Activated CD4-positive, alpha-beta T cell treated with anti-CD3 and anti-CD28 coated beads for 24 hours (primary cell): ENCODE measurements around the gene PRKAG1.
A peak's percentile ranks its signal among the peaks of the same experiment; 100 is the strongest.

Experiments used
- DNase-seq, 2 donors: peaks; one replicate each; pipeline ENCODE4 v3.0.0-alpha.2; 2020; ENCODE audit warnings: low read depth in 2 of 2

The PRKAG1 gene

GRCh38 chr12:48966177-48966895, 52.2 kb downstream of the PRKAG1 start:
- no peak for DNase-seq

GRCh38 chr12:48965298-48965838, 53.2 kb downstream of the PRKAG1 start:
- DNase-seq = no peak

- no peak for DNase-seq
Measured at GRCh38 chr12:48961801-48962200, 56.8 kb downstream of the PRKAG1 start.

GRCh38 chr12:48961331-48961730, 57.2 kb downstream of the PRKAG1 start:
- DNase-seq = no peak

GRCh38 chr12:48960834-48961233, 57.7 kb downstream of the PRKAG1 start:
- no peak for DNase-seq

DNA sequence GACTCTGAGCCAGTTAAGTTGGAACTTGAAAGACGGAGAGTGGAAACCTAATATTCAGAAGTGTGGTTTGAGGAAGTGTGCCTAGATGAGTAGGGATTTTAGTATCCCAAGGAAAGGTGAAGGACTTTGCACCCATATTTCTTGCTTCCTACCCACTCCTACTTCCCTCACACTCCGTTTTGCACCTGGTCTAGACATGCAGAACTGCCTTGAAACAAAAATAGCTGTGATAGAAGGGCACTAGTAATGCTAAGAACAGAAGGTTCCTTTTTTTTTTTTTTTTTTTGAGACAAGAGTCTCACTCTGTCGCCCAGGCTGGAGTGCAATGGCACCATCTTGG, 60.6 kb downstream of the PRKAG1 start:
- DNase-seq = no peak

DNA sequence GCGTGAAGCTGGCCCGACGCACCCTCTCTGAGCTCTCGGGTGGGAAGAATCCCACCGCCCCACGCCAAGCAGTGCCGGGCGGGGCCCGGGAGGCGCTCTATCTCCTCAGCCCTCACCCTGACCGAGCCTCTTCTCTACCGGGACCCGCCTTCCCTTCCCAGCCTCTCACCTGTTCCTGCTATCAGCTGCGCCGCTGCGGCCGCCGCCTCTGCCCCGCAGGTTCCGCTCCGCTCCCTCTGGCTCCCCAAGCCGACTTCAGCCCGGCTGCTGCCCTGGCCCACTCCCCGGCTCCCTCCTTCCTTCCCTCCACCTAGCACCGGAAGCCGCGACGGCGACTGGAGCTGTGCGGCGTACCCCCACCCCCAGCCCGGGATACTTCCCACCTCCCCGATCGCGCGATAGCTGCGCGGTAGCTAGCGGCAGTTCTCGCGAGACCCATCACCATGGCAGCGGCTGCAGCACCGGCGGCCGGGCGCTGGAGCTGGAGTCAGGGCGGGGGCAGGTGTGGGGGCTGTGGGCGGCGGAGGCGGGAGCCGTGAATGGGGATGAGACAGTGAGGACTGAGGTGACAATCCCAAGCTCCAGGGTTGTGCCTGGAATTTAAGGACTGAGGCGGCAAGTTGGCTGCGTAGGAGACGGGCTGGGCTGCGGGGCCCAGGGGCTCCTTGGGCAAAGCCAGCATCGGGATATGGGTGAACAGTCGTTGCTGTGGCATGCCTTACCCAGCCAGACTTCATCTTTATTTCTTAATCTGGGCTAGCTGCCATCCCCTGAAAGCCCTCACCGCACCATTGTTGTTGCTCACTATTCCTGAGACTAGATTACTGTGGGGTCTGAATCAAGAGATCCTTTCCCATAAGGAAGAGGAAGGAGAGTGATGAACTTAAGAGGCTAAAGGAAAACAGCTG, 61.2 kb downstream of the PRKAG1 start, which contains the start of gene ARF3:
TSS of gene ARF3 (minus strand) at position 347 of the 908 bp plus-strand sequence. CDS start 16,392 bp downstream, outside the sequence.
- DNase-seq = peak; percentile 88 to 89

GRCh38 chr12:48956279-48957140, 62.1 kb downstream of the PRKAG1 start:
- DNase-seq = no peak

- no peak for DNase-seq
Measured at GRCh38 chr12:48954841-48955501, 63.6 kb downstream of the PRKAG1 start.

DNA sequence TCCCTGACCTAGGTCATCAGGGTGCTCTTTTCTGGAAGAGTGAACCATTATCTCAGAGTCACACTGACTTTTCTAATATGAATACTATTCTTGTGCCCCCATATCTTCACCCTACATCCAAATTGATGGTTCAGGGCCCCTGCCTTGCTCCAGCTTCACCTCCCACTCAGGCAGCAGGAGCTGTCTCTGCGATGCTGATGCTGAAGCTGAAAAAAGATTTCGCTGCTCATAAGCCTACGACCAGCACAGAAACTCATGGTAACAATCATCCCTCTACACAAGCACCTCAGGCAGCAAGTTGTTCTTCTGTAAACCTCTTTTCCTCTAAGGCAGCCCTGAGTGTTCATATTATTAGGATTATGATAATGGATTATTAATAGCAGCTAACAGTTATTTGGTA, 64.5 kb downstream of the PRKAG1 start:
- DNase-seq = no peak

DNA sequence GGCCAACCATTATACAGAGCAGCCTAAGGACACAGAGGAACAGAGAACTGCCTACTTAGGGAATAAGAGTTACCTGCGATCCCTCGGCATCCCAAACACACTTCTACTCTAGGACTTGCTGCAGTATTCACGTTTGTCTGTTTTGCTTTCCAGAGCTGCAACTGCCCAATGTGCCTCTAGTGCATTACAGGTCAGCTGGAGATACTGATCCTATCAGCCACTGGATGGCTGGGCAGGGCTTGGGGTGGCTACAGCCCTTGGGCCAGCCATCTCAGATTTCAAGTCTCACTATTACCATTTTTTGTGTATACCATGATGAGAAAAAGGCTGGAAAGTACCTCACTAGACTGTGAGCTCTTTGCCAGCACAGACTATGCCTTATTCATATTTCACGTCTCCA, 65.9 kb downstream of the PRKAG1 start:
- no peak for DNase-seq
